Immature natural killer cell (primary cell): Measurements from ENCODE around the gene KCNH6. TPM values are rescaled to one million over a fixed set of nuclear protein-coding genes. Genes with fewer than 3 reads are reported as not detected.

Experiments used
- DNase-seq, 3 donors: peaks; one replicate each; pipeline ENCODE4 v3.0.0; 2022; ENCODE audit warnings: mixed read lengths in 1 of 3
- H3K27ac Mint-ChIP-seq, 6 donors: one replicate each; pipeline ENCODE4 v1.8.0; 2020; ENCODE audit warnings: mixed read lengths in 6 of 6, mild to moderate bottlenecking in 5 of 6, inconsistent platforms in 4 of 6, moderate library complexity in 3 of 6
- H3K27me3 Mint-ChIP-seq, 3 donors: one replicate each; pipeline ENCODE4 v1.8.0; 2020 to 2021; ENCODE audit warnings: low read depth in 3 of 3, mild to moderate bottlenecking in 3 of 3, mixed read lengths in 3 of 3, moderate library complexity in 3 of 3, inconsistent platforms in 1 of 3
- H3K36me3 Mint-ChIP-seq, 3 donors: one replicate each; pipeline ENCODE4 v1.8.0; 2020; ENCODE audit warnings: mixed read lengths in 3 of 3, inconsistent platforms in 2 of 3, mild to moderate bottlenecking in 2 of 3
- H3K4me1 Mint-ChIP-seq, 2 donors: one replicate each; pipeline ENCODE4 v1.8.0; 2020; ENCODE audit warnings: inconsistent platforms in 2 of 2, mild to moderate bottlenecking in 2 of 2, mixed read lengths in 2 of 2, moderate library complexity in 1 of 2
- H3K4me3 Mint-ChIP-seq, 5 donors: one replicate each; pipeline ENCODE4 v1.8.0; 2020; ENCODE audit warnings: mild to moderate bottlenecking in 5 of 5, mixed read lengths in 5 of 5, inconsistent platforms in 3 of 5, moderate library complexity in 3 of 5
- H3K9me3 Mint-ChIP-seq, 6 donors: one replicate each; pipeline ENCODE4 v1.8.0; 2020; ENCODE audit warnings: mild to moderate bottlenecking in 6 of 6, mixed read lengths in 6 of 6, inconsistent platforms in 4 of 6, moderate library complexity in 3 of 6
- polyA plus RNA-seq, 3 donors: library from polyadenylated mRNA; unstranded; fragments of 300-500 nt; fragmentation: Illumina TruSeq; gene quantifications; one replicate each; pipeline ENCODE4 v1.2.3, GENCODE V29; 2021

Gene KCNH6
- polyA plus RNA-seq: not detected

GRCh38 chr17:63523253-63523855 is at the start of gene KCNH6:
TSS of gene KCNH6 (plus strand) at chr17:63523358. CDS start at chr17:63523414, 56 bp downstream.
- Mint-ChIP-seq H3K27ac (no peak within 1 kb of the TSS), H3K36me3 (no peaks in the 10 kb centered on the region), H3K27me3 (peaks cover 0 to 5% (median 4%) of the 10 kb centered on the region in 3 donors), H3K4me3 (peak within 1 kb of the TSS in 1 of 5 donors; percentile 39), H3K9me3 (peaks cover 0 to 2% (median 0%) of the 10 kb centered on the region in 6 donors), H3K4me1 (peaks cover 8 to 10% of the 10 kb centered on the region in 2 donors)
- DNase-seq: no peak

DNA sequence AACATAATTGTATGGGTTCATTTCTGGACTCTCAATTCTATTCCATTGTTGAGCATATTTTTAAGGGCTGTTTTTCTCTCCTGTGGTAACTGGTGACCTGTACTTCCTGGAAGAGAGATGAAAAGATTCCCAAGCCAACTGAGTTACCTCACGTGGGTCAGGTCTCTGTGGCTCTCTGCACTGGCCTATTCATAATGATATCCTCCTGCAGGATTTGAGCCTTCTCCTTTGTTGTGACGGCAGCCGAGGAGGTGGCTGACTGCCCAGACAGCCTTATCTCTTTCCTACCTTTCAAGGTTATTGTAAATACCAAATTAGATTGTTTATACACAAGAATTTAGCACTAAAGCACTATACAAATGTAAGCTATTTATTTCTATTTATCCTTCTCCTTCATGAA is 49.0 kb upstream of the KCNH6 start:
- H3K4me3 Mint-ChIP-seq: no peak overlapping the region

DNA sequence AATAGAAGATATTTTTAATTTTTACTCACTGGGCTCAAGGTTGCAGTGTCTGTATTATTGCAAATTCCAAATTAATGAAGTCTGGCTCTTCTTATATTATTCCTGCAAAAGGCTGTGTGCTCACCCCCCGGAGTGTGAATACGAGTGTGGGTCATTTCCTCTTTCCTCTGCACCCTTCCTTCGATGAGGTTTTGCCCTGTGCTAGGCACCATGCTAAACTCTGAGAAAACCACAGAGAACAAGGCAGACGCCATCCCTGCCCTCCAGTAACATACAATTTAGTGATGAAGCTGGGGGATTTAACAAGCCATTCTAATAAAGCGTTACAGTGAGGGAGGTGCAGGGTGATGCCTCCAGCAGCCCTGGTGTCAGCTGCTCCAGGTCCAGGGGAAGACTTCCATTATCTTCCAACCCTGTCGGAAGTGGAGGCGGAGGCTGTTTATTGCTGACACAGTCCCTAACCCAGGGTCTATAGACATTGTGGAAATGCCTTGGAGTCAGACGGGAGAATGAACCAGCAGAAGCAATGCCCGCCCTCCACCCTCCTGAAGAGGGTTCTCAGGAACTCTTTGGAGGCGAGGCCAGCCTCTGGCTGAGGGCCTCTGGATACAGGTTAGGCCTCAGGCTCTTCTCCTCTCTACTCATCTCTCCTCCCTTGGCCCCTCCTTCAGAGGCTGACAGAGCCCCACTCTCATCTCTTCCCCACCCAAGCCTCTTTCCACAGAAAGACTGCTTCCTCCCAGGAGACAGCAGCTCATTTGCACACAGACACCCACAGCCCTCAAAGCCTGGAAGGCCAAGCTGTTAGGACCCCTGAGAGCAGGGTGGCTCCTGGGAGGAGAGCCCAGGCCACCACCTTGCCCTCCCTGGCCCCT is 48.3 kb upstream of the KCNH6 start:
- Mint-ChIP-seq H3K36me3 (no peaks in the 10 kb centered on the region), H3K27ac (no peak overlapping the region), H3K4me3 (peak overlapping the region in 2 of 5 donors; percentile 4 to 49), H3K9me3 (no peaks in the 10 kb centered on the region), H3K4me1 (peaks cover 0 to 7% of the 10 kb centered on the region in 2 donors), H3K27me3 (peaks cover 5 to 19% (median 19%) of the 10 kb centered on the region in 3 donors)
- no peak for DNase-seq

More for the DNA sequence above, 49.0 kb upstream of the KCNH6 start:
- no peaks in the 10 kb centered on the region for H3K9me3 Mint-ChIP-seq
- DNase-seq: no peak
- H3K4me1 Mint-ChIP-seq: peaks cover 0 to 7% of the 10 kb centered on the region in 2 donors
- H3K27me3 Mint-ChIP-seq: peaks cover 5 to 19% (median 17%) of the 10 kb centered on the region in 3 donors
- H3K36me3 Mint-ChIP-seq: no peaks in the 10 kb centered on the region
- H3K27ac Mint-ChIP-seq: no peak overlapping the region

DNA sequence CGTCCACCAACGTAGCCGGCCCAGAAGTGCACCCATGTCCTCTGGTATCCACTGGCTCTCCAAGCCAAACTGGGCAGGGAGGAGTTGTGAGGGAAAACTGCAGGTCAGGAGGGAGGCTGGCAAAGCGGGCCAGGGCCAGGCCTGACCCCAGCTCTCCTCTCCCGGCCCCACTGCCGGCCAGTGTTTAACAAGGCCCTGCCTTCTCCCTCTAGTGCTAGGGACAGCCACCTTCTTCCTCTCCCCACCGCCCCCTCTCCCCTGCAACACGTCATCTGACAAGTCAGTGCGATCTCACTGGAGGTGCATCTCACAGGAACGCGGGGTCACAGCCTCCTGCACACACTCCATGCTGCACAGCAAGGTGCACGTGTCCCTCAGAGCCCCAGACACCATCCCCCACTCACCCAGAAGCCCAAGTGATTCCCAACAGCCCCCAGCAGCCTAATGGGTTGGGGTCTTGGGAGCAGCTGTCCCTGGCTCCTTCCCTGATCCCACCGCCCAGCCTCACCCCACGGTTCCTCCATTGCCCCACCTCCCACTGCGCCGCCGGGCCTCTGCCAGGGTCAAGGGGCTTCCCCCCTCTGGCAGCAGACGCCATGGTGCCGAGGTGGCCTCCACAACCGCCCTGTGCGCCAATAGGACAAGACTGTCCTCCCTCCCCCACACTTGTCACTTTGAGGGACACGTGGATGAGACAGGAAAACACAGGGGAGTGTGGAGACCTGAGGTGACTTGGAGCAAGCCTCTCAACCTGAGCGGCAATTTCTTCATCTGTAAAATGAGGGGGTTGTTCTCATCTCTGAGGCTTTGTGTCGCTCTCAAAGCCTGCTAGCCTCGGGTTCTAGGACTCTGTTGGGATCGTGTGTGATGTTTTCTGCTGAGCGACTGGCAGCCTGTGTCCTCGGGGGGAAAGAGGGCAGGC is 47.4 kb upstream of the KCNH6 start:
- Mint-ChIP-seq H3K36me3 (no peaks in the 10 kb centered on the region), H3K4me1 (peaks cover 0 to 7% of the 10 kb centered on the region in 2 donors), H3K27me3 (peaks cover 5 to 19% (median 19%) of the 10 kb centered on the region in 3 donors), H3K27ac (no peak overlapping the region), H3K9me3 (no peaks in the 10 kb centered on the region), H3K4me3 (peak overlapping the region; percentile 38 to 69 (median 55))
- no peak for DNase-seq

DNA sequence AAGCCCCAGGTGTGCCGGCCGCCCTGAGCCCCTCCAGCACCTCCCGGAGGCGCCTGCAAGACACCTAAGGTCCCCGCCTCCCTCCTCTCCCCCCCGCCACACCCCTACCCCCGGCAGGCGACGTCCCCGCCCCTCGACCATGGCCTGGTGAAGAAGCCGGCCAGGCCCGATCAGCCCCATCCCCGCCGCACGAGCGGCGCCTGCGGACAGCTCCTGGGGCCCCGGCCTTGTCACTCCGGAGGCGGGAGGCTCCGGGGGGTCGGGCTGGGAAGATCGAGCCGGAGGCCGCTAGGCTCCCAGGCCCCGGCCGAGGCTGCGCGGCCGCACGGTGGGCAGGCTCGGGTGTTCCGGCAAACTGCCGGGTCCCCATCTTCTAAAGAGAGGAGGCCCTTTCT is 46.7 kb upstream of the KCNH6 start:
- peaks cover 0 to 7% of the 10 kb centered on the region in 2 donors for H3K4me1 Mint-ChIP-seq
- peaks cover 5 to 19% (median 14%) of the 10 kb centered on the region in 3 donors for H3K27me3 Mint-ChIP-seq
- DNase-seq: peak in 2 of 3 donors; percentile 7
- peak overlapping the region in 4 of 5 donors; percentile 21 to 50 (median 34) for H3K4me3 Mint-ChIP-seq
- no peak overlapping the region for H3K27ac Mint-ChIP-seq
- H3K9me3 Mint-ChIP-seq: no peaks in the 10 kb centered on the region
- H3K36me3 Mint-ChIP-seq: no peaks in the 10 kb centered on the region

GRCh38 chr17:63476854-63477479 is 46.2 kb upstream of the KCNH6 start, which contains the start of gene ACE:
TSS of gene ACE (plus strand) at chr17:63477061. CDS start at chr17:63477095, 34 bp downstream.
- peaks cover 5 to 19% (median 10%) of the 10 kb centered on the region in 3 donors for H3K27me3 Mint-ChIP-seq
- peak within 1 kb of the TSS; percentile 57 to 76 (median 72) for H3K4me3 Mint-ChIP-seq
- DNase-seq: peak; percentile 23 to 25 (median 24)

DNA sequence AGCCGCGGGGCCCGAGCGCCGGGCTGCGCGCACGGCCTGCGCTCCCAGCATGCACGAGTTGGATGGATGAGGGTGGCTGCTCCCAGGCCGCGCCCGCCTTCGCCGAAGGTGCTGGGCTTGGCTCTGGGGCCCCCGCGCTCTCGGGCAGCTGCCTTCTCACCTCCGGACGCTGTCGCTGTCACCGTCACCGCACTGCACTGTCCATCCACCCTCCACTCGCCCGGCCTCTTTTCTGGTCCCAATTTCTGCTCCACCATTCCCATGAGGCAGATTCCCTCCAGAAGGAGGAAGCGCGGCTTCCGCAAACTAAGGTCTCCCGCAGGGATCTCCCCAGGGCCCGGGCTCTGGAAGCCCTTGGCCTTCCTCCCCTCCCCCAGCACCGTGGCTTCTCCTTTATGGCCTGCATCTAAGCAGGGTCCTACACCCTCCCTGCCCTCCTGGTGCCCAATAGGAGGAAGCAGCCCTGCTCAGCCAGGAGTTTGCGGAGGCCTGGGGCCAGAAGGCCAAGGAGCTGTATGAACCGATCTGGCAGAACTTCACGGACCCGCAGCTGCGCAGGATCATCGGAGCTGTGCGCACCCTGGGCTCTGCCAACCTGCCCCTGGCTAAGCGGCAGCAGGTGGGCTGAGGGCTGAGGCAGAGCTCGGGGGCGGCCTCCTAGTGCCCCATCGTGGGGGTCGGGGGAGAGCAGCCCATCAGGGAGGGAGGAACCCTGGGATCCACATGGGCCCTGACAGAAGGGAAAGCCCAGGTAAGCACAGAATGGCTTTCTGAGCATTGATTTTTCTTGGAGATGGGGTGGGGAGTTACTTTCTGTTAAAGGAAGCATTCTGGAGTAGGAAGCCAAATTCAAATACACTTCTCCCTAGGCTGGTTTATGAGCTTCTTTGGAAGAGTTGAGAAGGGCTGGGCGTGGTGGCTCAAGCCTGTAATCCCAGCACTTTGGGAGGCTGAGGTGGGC is 45.4 kb upstream of the KCNH6 start:
- Mint-ChIP-seq H3K4me3 (peak overlapping the region; percentile 57 to 76 (median 72)), H3K4me1 (peaks cover 0 to 7% of the 10 kb centered on the region in 2 donors), H3K27ac (peak overlapping the region in 1 of 6 donors; percentile 41), H3K9me3 (no peaks in the 10 kb centered on the region), H3K27me3 (peaks cover 5 to 19% (median 10%) of the 10 kb centered on the region in 3 donors), H3K36me3 (no peaks in the 10 kb centered on the region)
- DNase-seq: no peak

More at GRCh38 chr17:63476854-63477479, 46.2 kb upstream of the KCNH6 start, which contains the start of gene ACE:
- Mint-ChIP-seq H3K4me1 (peaks cover 0 to 7% of the 10 kb centered on the region in 2 donors), H3K36me3 (no peaks in the 10 kb centered on the region), H3K9me3 (no peaks in the 10 kb centered on the region), H3K27ac (peak within 1 kb of the TSS in 1 of 6 donors; percentile 41)

DNA sequence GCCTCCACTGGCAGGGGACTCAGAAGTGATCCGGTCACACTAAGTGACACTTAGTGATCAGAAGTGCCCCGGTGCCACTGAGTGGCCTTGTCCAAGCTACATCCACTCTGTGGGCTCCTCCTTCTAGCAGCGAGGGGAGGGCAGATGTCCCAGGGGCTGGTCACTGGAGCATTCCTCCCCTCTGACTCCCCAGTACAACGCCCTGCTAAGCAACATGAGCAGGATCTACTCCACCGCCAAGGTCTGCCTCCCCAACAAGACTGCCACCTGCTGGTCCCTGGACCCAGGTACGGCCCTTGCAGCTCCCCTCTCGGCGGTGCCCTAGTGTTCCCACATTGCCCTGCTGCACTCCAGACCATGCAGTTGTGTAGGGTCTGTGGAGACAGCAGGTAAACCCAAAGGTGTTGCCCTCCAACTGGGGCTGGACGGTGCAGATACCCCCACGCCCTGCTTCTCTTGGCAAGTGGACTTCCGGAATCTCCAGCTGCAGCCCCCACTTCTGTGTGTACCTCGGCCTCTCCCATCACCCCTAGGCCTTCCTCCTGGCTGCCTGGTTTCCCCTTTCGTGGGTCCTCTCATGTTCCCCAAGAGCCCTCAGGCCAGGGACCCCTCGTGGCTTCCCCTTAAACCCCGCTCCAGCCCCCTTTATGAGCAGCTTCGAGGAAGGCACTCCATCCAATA is 44.2 kb upstream of the KCNH6 start:
- H3K4me3 Mint-ChIP-seq: peak overlapping the region; percentile 27 to 63 (median 41)
- no peak overlapping the region for H3K27ac Mint-ChIP-seq
- DNase-seq: peak; percentile 55 to 67 (median 62)
- H3K27me3 Mint-ChIP-seq: peaks cover 5 to 20% (median 10%) of the 10 kb centered on the region in 3 donors
- H3K4me1 Mint-ChIP-seq: peaks cover 0 to 7% of the 10 kb centered on the region in 2 donors
- H3K36me3 Mint-ChIP-seq: no peaks in the 10 kb centered on the region
- no peaks in the 10 kb centered on the region for H3K9me3 Mint-ChIP-seq

GRCh38 chr17:63479495-63480184 is 43.5 kb upstream of the KCNH6 start:
- no peak for DNase-seq
- Mint-ChIP-seq H3K27ac (no peak overlapping the region), H3K9me3 (no peaks in the 10 kb centered on the region), H3K4me1 (peaks cover 0 to 7% of the 10 kb centered on the region in 2 donors), H3K27me3 (peaks cover 5 to 18% (median 10%) of the 10 kb centered on the region in 3 donors), H3K36me3 (no peaks in the 10 kb centered on the region), H3K4me3 (no peak overlapping the region)

DNA sequence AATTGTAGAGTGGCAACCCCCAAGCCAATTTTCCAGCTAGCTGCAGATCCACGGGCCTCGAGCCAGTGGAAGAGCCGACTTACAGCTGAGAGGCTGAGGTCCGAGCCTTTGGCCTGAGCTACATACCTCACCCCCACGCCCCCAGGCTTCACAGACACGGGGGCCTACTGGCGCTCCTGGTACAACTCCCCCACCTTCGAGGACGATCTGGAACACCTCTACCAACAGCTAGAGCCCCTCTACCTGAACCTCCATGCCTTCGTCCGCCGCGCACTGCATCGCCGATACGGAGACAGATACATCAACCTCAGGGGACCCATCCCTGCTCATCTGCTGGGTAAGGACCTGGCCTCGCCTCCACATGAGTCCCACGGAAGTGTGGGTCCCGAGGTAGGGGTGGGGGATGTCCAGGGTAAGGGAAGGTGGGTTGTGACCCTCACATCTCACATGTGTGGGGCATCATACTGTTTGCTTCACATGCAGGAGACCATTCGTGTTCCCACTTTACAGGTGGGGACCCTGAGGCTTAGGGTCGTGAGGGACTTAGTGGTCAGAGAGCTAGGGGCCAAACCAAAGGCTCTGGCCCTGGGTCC is 42.9 kb upstream of the KCNH6 start:
- Mint-ChIP-seq H3K4me3 (no peak overlapping the region), H3K4me1 (peaks cover 0 to 7% of the 10 kb centered on the region in 2 donors), H3K36me3 (no peaks in the 10 kb centered on the region), H3K27me3 (peaks cover 5 to 14% (median 7%) of the 10 kb centered on the region in 3 donors), H3K9me3 (no peaks in the 10 kb centered on the region), H3K27ac (no peak overlapping the region)
- no peak for DNase-seq
